GM18858 (cell line): ENCODE data around the gene CCDC33.

Source experiments
- ATAC-seq: cut with Tn5 transposase; IDR thresholded peaks from one replicate; pipeline ENCODE4 v1.9.1; 2021; ENCODE audit not compliant: unreplicated experiment

The CCDC33 gene

DNA sequence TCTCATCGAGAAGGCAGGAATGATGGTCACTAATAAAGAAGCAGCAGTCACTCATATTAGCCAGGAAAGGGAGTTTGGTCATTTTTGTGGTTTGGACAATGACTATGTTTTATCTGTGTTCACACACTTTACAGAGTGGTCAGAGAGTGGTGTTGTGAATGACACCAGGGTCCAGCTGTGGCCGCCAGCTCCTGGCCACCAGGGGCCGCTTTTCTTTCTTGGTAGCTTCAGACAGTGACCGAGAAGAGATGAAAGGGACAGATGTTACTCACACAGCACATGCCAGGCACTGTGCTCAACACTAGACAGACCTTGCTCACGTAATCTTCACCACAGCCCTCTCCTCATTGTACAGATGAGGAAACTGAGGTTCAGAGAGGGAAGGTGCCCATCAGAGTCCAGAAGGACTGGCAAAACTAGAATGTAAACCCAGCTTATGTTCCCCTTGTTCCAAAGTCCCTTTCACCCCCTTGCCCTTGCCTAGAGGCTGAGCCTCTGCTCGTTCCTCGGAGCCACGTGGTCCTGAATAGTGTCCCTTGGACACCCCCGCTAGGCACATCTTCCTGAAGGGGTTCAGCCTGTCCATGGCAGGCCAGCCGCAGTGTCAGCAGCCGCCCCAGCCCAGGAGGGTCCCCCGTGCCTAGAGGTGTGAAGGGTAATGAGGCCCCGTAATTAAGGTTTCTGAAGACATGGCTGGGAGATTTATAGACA is 75.8 kb downstream of the CCDC33 start:
- no peak for ATAC-seq

GRCh38 chr15:74312445-74313007 is 76.4 kb downstream of the CCDC33 start:
- no peak for ATAC-seq

GRCh38 chr15:74313889-74314288 is 77.8 kb downstream of the CCDC33 start:
- ATAC-seq = no peak

- no peak for ATAC-seq
These were observed 78.8 kb downstream of the CCDC33 start for GRCh38 chr15:74314795-74315438.

- ATAC-seq = no peak
These were observed 79.5 kb downstream of the CCDC33 start for GRCh38 chr15:74315626-74316025.

GRCh38 chr15:74316141-74316540 is 80.0 kb downstream of the CCDC33 start:
- no peak for ATAC-seq

DNA sequence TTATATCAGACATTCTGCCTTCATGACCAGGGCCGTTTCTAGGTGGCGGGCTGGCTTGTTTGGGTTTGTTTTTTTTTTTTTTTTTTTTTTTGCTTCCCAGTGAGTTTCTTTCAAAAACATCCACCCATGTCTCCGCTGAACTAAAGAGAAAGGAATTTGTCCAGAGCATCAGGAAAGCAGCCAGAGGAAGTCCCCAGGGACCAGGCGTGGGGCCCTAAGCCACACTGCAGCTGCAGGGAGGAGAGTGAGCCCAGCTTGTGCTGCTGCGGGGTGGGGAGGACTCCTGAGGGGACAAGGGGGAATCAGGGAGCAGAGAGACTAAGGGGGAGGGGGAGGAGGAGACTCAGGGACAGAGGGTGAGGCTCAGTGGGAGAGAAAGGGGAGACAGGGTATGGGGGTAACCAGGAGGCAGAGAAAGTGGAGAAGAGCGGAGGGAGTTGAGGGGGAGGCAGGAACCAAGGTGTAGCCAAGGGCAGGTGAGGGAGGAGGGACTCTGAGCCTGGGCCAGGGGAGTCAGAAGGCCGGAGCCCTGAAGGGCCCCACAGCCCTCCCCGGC is 81.8 kb downstream of the CCDC33 start:
- no peak for ATAC-seq

DNA sequence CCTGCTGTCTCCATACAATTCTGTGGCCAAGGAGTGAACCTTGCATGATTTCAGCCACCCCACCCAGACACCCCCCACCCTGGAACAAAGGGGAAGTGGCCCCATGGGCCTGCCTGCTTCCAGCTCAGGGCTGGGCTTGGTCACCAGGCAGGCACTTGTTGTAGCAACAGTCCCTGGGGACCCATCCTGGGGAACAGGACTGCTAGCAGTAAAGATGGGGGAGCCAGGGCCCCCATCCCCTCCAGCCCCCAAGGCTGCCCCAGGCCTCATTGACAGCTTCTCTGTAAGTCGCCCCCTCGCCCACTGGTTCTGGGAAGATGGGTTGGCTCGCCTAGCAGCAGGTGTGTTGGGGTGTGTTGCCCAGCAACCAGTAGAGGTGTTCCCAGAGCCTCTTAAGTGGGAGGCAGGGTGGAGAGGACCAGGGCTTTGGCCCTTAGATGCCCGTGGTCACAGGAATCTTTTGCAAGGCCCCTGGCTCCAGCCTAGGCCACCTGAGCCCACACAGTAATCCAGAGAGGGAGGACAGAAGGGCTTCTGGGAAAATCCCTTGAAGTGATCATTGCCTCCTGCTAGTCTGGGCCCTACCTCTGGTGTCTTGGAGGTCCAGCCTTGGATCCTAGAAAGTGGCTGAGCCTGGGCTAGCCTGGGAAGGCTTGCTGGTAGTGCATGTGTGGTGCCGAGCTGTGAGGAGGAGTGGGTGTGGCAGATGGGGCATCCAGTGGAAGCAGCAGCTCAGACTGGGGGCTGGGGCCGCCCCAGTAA is 82.4 kb downstream of the CCDC33 start:
- ATAC-seq = no peak

- ATAC-seq = no peak
These were observed 83.0 kb downstream of the CCDC33 start for GRCh38 chr15:74319138-74319460.

GRCh38 chr15:74319596-74320351 is 83.6 kb downstream of the CCDC33 start:
- no peak for ATAC-seq

DNA sequence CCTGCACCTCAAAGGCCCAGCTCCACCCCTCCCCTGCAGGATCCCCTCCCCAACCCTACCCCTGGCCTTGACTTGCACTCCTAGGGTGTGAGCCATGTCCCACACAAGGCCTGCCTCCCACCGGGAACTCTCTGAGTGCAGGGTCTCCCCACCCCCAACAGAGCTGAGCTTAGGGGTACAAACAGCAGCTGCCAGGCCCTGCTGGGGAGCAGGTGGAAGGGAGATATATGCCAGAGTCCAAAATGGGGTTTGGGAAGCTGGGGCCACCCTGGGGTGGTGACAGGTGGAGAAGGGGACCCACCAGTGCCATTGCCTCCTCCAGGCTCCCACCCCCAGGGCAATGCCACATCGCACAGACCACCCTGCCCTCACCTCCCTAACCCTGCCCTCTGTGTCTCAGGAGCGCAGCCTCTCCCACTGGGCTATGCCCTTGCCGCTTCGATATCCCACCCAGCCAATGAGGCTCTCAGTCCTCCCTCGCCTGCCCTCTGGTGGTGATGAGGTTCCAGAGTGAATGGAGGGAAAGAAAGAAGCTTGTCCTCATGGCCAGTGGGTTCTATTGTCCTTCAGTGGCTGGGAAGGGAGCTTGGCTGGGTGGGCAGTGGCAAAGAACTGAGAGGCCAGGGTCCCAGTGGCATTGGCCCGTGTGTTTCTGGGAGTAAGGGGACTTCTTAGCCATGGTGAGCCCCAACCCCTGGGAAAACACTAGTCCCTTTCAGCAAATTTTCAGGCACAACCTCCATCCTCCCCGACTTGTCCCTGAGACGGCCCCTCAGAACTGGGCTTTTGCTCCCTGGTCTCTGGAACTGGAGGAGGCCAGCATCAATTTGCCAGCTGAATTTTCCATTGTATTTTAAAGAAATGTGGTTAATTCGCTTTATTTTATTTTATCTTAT is 84.5 kb downstream of the CCDC33 start:
- no peak for ATAC-seq

GRCh38 chr15:74322558-74323180 is 86.5 kb downstream of the CCDC33 start:
- ATAC-seq = no peak

- ATAC-seq = no peak
These were observed 88.6 kb downstream of the CCDC33 start for GRCh38 chr15:74324714-74325113.

DNA sequence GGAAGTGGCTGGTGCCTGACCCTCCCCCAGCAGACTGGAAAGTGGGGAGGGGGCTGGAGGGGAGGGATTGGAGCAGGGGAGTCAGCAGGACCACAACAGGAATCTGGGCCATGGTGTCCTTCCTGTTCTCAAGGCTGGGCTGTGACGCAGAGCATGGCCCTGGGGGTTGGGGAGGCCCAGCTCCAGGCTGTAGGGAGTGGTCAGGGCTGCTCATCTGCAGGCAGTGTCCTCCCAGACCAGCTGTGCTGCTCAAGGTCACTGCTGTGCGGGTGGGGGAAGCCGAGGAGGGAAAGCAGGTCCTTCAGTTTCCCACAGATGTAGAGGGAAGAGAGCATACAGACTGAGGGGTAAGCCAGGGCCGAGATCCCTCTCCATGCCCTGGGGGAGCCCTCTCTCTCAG is 90.6 kb downstream of the CCDC33 start:
- ATAC-seq = no peak

GRCh38 chr15:74327756-74328155 is 91.6 kb downstream of the CCDC33 start:
- no peak for ATAC-seq

DNA sequence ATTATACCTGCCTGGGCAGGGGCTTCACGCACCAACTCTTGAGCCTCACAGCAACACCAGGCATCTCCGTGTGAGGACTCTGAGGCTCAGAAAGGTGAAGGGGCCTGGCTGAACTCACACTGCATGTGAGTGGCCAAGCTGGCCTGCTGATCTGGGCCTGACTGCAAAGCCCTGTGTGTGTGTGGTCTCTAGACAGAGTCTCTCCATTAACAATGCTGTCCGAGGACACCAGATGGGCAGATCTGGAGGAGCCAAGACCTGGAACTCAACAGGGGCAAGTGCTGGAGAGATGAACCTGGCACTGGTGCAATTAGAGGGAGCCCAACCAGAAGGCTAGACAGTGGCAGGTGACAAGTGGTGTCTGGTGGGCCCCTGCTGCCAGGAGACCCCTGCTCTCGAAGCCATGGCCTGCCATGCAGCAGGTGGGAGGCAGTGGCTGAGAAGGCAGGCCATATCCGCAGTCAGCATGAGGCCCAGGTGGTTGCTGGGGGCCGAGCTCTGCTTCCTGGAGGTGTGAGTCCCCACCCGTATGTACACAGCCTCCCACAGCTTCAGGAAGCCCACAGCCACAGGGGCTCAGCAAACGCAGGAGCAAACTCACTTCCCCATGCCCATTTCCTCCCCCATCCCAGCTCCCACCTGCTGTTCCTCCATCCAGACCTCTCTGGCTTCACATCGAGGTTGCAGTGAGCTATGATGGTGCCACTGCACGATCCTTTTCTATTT is 92.4 kb downstream of the CCDC33 start:
- no peak for ATAC-seq

DNA sequence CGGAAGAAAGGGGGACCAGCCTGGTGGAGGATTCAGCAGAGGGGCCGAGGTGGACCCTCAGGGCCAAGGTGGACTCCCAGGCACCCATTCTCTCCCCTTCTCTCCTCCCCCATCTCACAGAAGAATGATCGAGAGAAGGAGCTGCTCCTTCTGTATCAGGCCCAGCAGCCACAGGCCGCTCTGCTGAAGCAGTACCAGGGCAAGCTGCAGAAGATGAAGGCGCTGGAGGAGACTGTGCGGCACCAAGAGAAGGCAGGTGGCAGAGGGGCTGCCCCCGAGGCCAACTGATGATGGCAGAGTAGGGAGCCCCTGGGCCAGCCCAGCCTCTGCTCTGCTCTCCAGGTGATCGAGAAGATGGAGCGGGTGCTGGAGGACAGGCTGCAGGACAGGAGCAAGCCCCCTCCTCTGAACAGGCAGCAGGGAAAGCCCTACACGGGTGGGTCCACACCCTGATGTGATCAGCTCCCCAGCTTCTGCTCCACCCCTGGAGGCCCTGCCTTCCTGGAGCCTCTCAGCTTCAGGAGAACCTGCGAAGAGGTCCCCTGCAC is 94.8 kb downstream of the CCDC33 start:
- ATAC-seq = no peak

- ATAC-seq = no peak
These were observed 95.9 kb downstream of the CCDC33 start for GRCh38 chr15:74332011-74332410.
